SK-N-SH (cell line): ENCODE data around the gene TTC7B. TPM values are rescaled to one million over a fixed set of nuclear protein-coding genes. Genes with fewer than 3 reads are reported as not detected.

ENCODE experiments used
- CTCF ChIA-PET: fragments of 300-600, 350-600 bp; formaldehyde crosslinking; extraction: SDS; loops from one replicate; lab custom pipeline; 2021; lab: Yijun Ruan, JAX
- POLR2A ChIA-PET: fragments of 350-600 bp; sonication (Branson Sonifier 250); formaldehyde crosslinking; extraction: SDS; loops from one replicate; lab custom pipeline; 2020; ENCODE audit warnings: antibody characterized with exemption, inconsistent platforms; lab: Yijun Ruan, JAX
- DNase-seq: peaks from one replicate; pipeline ENCODE4 v3.0.0; 2012
- H2AFZ ChIP-seq: fragments of 200-600 bp; sonication (generic); 2 replicates; pipeline ENCODE4 v1.8.1; 2016; ENCODE audit warnings: antibody characterized with exemption, mild to moderate bottlenecking, low read depth
- H3F3A ChIP-seq: fragments of 200-600 bp; sonication (generic); replicated peaks from 2 replicates; pipeline ENCODE3; 2016; ENCODE audit warnings: antibody characterized with exemption, mild to moderate bottlenecking; ENCODE audit not compliant: insufficient read depth
- H3K27ac ChIP-seq, 2 experiments: fragments of 200-500 bp in 1 of 2; fragments of 200-600 bp in 1 of 2; sonication (Bioruptor generic) in 1 of 2; sonication (generic), shearing (Covaris generic) in 1 of 2; 2 replicates each; pipeline versions ENCODE4 v1.5.1 to v1.6.1; 2014 to 2016; ENCODE audit warnings: low read depth in 2 of 2, inconsistent platforms in 1 of 2, low read length in 1 of 2, mild to moderate bottlenecking in 1 of 2, mixed read lengths in 1 of 2
- H3K27me3 ChIP-seq: fragments of 200-600 bp; sonication (generic), shearing (Covaris generic); 2 replicates; pipeline ENCODE4 v1.6.1; 2016; ENCODE audit warnings: mixed run types; ENCODE audit not compliant: insufficient read depth
- H3K36me3 ChIP-seq, 2 experiments: fragments of 200-500 bp in 1 of 2; fragments of 200-600 bp in 1 of 2; sonication (Bioruptor generic) in 1 of 2; sonication (generic) in 1 of 2; replicated peaks in 1 of 2; 2 replicates each; pipeline versions ENCODE3 to v1.5.1; 2014 to 2016; ENCODE audit warnings: low read length in 1 of 2, mild to moderate bottlenecking in 1 of 2; ENCODE audit not compliant: insufficient read depth in 2 of 2, control insufficient read depth in 1 of 2
- H3K4me1 ChIP-seq, 2 experiments: fragments of 200-500 bp in 1 of 2; fragments of 200-600 bp in 1 of 2; sonication (Bioruptor generic) in 1 of 2; sonication (generic), shearing (Covaris generic) in 1 of 2; 2 replicates each; pipeline versions ENCODE4 v1.5.1 to v1.6.1; 2014 to 2016; ENCODE audit warnings: low read depth in 1 of 2, low read length in 1 of 2, mixed run types in 1 of 2; ENCODE audit not compliant: insufficient read depth in 2 of 2, control insufficient read depth in 1 of 2
- H3K4me2 ChIP-seq: fragments of 200-600 bp; sonication (generic), shearing (Covaris generic); 2 replicates; pipeline ENCODE4 v1.6.1; 2017; ENCODE audit warnings: mixed run types
- H3K4me3 ChIP-seq, 2 experiments: fragments of 200-500 bp in 1 of 2; fragments of 200-600 bp in 1 of 2; sonication (Bioruptor generic) in 1 of 2; sonication (generic), shearing (Covaris generic) in 1 of 2; 2 replicates each; pipeline versions ENCODE4 v1.5.1 to v1.8.1; 2014 to 2016; ENCODE audit warnings: low read depth in 2 of 2, inconsistent platforms in 1 of 2, low read length in 1 of 2, mild to moderate bottlenecking in 1 of 2, mixed read lengths in 1 of 2, moderate library complexity in 1 of 2
- H3K79me2 ChIP-seq: fragments of 200-600 bp; sonication (generic); 2 replicates; pipeline ENCODE4 v1.8.1; 2017; ENCODE audit warnings: mild to moderate bottlenecking; ENCODE audit not compliant: insufficient read depth
- H3K9ac ChIP-seq: fragments of 200-600 bp; sonication (generic); 2 replicates; pipeline ENCODE4 v1.6.1; 2017; ENCODE audit warnings: mixed run types
- H3K9me2 ChIP-seq: fragments of 200-600 bp; sonication (generic); 2 replicates; pipeline ENCODE4 v1.6.1; 2017; ENCODE audit warnings: mixed run types
- H3K9me3 ChIP-seq: fragments of 200-600 bp; sonication (generic); 2 replicates; pipeline ENCODE4 v1.6.1; 2017; ENCODE audit warnings: mixed run types, mild to moderate bottlenecking, moderate library complexity
- H4K20me1 ChIP-seq: fragments of 200-600 bp; sonication (generic); 2 replicates; pipeline ENCODE4 v1.6.1; 2017; ENCODE audit warnings: mild to moderate bottlenecking, mixed run types; ENCODE audit not compliant: insufficient read depth
- EP300 ChIP-seq, 2 experiments: IDR thresholded peaks; 2 replicates each; pipeline versions ENCODE4 v1.4.0 to v1.6.1; 2012; ENCODE audit warnings: borderline replicate concordance in 1 of 2, low read depth in 1 of 2, low read length in 1 of 2
- EZH2phosphoT487 ChIP-seq: fragments of 200-600 bp; sonication (generic); IDR thresholded peaks from 2 replicates; pipeline ENCODE4 v1.6.1; 2017; ENCODE audit warnings: low read depth, mixed run types, mild to moderate bottlenecking, antibody characterized with exemption, moderate library complexity, borderline replicate concordance
- FOXM1 ChIP-seq: IDR thresholded peaks from 2 replicates; pipeline ENCODE4 v1.4.0; 2012; ENCODE audit warnings: low read depth, mild to moderate bottlenecking
- MAX ChIP-seq: IDR thresholded peaks from 2 replicates; pipeline ENCODE4 v1.4.0; 2012; ENCODE audit warnings: low read depth
- NRF1 ChIP-seq: IDR thresholded peaks from 2 replicates; pipeline ENCODE4 v1.6.1; 2012; ENCODE audit warnings: low read depth, mild to moderate bottlenecking, low read length
- RAD21 ChIP-seq: IDR thresholded peaks from 2 replicates; pipeline ENCODE4 v1.6.1; 2012; ENCODE audit warnings: mild to moderate bottlenecking, low read length
- REST ChIP-seq: IDR thresholded peaks from 2 replicates; pipeline ENCODE4 v1.6.1; 2012; ENCODE audit warnings: mild to moderate bottlenecking, low read depth, low read length, moderate library complexity
- RFX5 ChIP-seq: IDR thresholded peaks from 2 replicates; pipeline ENCODE4 v1.6.1; 2012; ENCODE audit warnings: mild to moderate bottlenecking, improper control_type of control experiment, low read length
- RXRA ChIP-seq: IDR thresholded peaks from 2 replicates; pipeline ENCODE4 v1.4.0; 2012; ENCODE audit warnings: low read depth, mild to moderate bottlenecking, borderline replicate concordance
- SIN3A ChIP-seq: IDR thresholded peaks from 2 replicates; pipeline ENCODE4 v1.6.1; 2012; ENCODE audit warnings: low read depth, mild to moderate bottlenecking, low read length, moderate library complexity, borderline replicate concordance
- YY1 ChIP-seq: IDR thresholded peaks from 2 replicates; pipeline ENCODE4 v1.4.0; 2012; ENCODE audit warnings: low read depth, mild to moderate bottlenecking
- WGBS: methylation state at CpG from one replicate; pipeline ENCODE4 v1.1.6; 2017; ENCODE audit warnings: low lambda C conversion rate; 5-methylcytosine and 5-hydroxymethylcytosine counted together
- polyA plus RNA-seq, 3 experiments: library from polyadenylated mRNA; depleted of rRNA; stranded (reverse); fragments of >200 nt; gene quantifications; 2 replicates each; pipeline ENCODE4 v1.2.3, GENCODE V29; 2012

TTC7B gene
- polyA plus RNA-seq, 1 of the 3 experiments (the other 2 are of a cell fraction): 43.1 TPM

- no peaks in the 10 kb centered on the region for H3K79me2 ChIP-seq
- H3K9me3 ChIP-seq: no peaks in the 10 kb centered on the region
- H4K20me1 ChIP-seq: no peaks in the 10 kb centered on the region
- H3K4me3 ChIP-seq: no peak overlapping the region
- WGBS: 87% methylated on average over 9 of the region's 9 CpGs
- peaks cover 6% of the 10 kb centered on the region for H3F3A ChIP-seq
- no peak overlapping the region for H2AFZ ChIP-seq
- no peaks in the 10 kb centered on the region for H3K9me2 ChIP-seq
- TF ChIP-seq RAD21 (0 out of 2 replicates have a peak, but pooled peaks have one; percentile 12), SIN3A (no peak)
- TF ChIP-seq, all 33 proteins: peak for 1
- Histone ChIP-seq H3K27ac (no peak overlapping the region), H3K4me2 (no peak overlapping the region), H3K36me3 (no peaks in the 10 kb centered on the region), H3K27me3 (no peaks in the 10 kb centered on the region), H3K4me1 (no peaks in the 10 kb centered on the region), H3K9ac (no peak overlapping the region)
- DNase-seq: no peak
- POLR2A ChIA-PET: no interaction called here
- CTCF ChIA-PET: interaction anchor here (0.8 to 1.1 kb wide), 3 partner anchors 29 to 451 kb away, joined by 3 to 7 read pairs (median 6); no protein-coding TSS in a partner anchor
Measured at GRCh38 chr14:90726656-90727055, 89.6 kb downstream of the TTC7B start.

GRCh38 chr14:90724866-90725265 lies 91.4 kb downstream of the TTC7B start:
- no peak overlapping the region for H3K4me3 ChIP-seq
- CTCF ChIA-PET: interaction anchor here (0.9 kb wide), 1 partner anchor 38 kb away, joined by 4 read pairs; no protein-coding TSS in a partner anchor
- no peak for DNase-seq
- H3K4me1 ChIP-seq: no peaks in the 10 kb centered on the region; a peak in 1 of 4 replicates
- no peaks in the 10 kb centered on the region for H3K9me2 ChIP-seq
- peaks cover 12% of the 10 kb centered on the region for H3F3A ChIP-seq
- no peaks in the 10 kb centered on the region for H3K27me3 ChIP-seq
- POLR2A ChIA-PET: no interaction called here
- no peaks in the 10 kb centered on the region for H3K36me3 ChIP-seq
- H2AFZ ChIP-seq: no peak overlapping the region
- no peaks in the 10 kb centered on the region for H4K20me1 ChIP-seq
- no peak overlapping the region for H3K4me2 ChIP-seq
- 99% methylated on average over 3 of the region's 3 CpGs for WGBS
- no peaks in the 10 kb centered on the region for H3K9me3 ChIP-seq
- H3K9ac ChIP-seq: no peak overlapping the region
- no peak overlapping the region for H3K27ac ChIP-seq
- H3K79me2 ChIP-seq: no peaks in the 10 kb centered on the region
- TF ChIP-seq FOXM1 (no peak), NRF1 (no peak), EZH2phosphoT487 (no peak), MAX (no peak), RXRA (no peak), RFX5 (no peak), EP300 (IDR thresholded peaks at IDR 0.05; ENCODE audit: borderline replicate concordance in 1 of 2, low read depth in 1 of 2, low read length in 1 of 2) (no peak), REST (no peak), YY1 (no peak)
- TF ChIP-seq, all 33 proteins: peak for 0
